HepG2 (cell line): ENCODE measurements around the gene MTNR1A. TPM values are rescaled to one million over a fixed set of nuclear protein-coding genes. Genes with fewer than 3 reads are reported as not detected.

ENCODE experiments used
- ATAC-seq: fragments of 200-7000 bp; cut with Tn5 transposase; 3 replicates; pipeline ENCODE4 v1.9.1; 2020; ENCODE audit warnings: mild to moderate bottlenecking, moderate library complexity
- BruUV-seq: library from RNA; stranded (reverse); fragments of 400-500 nt; replicated peaks from 2 replicates; lab custom pipeline; 2021; lab: Mats Ljungman, UMichigan
- CTCF ChIA-PET: fragments of 300-600 bp; formaldehyde crosslinking; extraction: SDS; loops from one replicate; lab custom pipeline; 2021; ENCODE audit warnings: low total read pairs, inconsistent platforms, low intra/inter-chr PET ratio; lab: Yijun Ruan, JAX
- POLR2A ChIA-PET: fragments of 350-600 bp; sonication (Branson Sonifier 250); formaldehyde crosslinking; loops from one replicate; lab custom pipeline; 2020; ENCODE audit warnings: antibody characterized with exemption, inconsistent platforms; lab: Yijun Ruan, JAX
- DNase-seq: peaks from one replicate; pipeline ENCODE4 v3.0.0-alpha.2; 2015; ENCODE audit warnings: low spot score
- FAIRE-seq: peaks from 3 replicates; lab custom pipeline; 2011; peaks lifted over from hg19 to GRCh38; lab: Jason Lieb, UNC
- H2AFZ ChIP-seq: one replicate; pipeline ENCODE4 v1.6.1; 2011; ENCODE audit warnings: low read length, inconsistent platforms
- H3K27ac ChIP-seq: fragments of 300-600 bp; 3 replicates; pipeline ENCODE4 v1.8.0; 2011; ENCODE audit warnings: mixed run types, mild to moderate bottlenecking, mixed read lengths, low read length, inconsistent platforms; ENCODE audit not compliant: insufficient read depth; ENCODE audit errors: extremely low read length
- H3K27me3 ChIP-seq, 2 experiments: fragments of 200-600 bp in 1 of 2; 2 replicates in 1 of 2; 3 replicates in 1 of 2; pipeline versions ENCODE4 v1.6.0 to v1.8.0; 2011; ENCODE audit warnings: low read length in 2 of 2, mild to moderate bottlenecking in 2 of 2, moderate library complexity in 2 of 2, inconsistent platforms in 1 of 2; ENCODE audit not compliant: insufficient read depth in 2 of 2, control insufficient read depth in 1 of 2
- H3K36me3 ChIP-seq, 2 experiments: fragments of 200-600 bp in 1 of 2; replicated peaks in 1 of 2; 2 replicates in 1 of 2; 3 replicates in 1 of 2; pipeline versions ENCODE4 v1.5.1 to v1.8.0; 2011; ENCODE audit warnings: low read length in 2 of 2, inconsistent platforms in 1 of 2; ENCODE audit not compliant: insufficient read depth in 2 of 2, control insufficient read depth in 1 of 2
- H3K4me1 ChIP-seq: 2 replicates; pipeline ENCODE4 v1.5.1; 2012; ENCODE audit warnings: low read length, inconsistent platforms; ENCODE audit not compliant: insufficient read depth
- H3K4me2 ChIP-seq: 2 replicates; pipeline ENCODE4 v1.6.0; 2011; ENCODE audit warnings: low read depth, low read length, inconsistent platforms
- H3K4me3 ChIP-seq, 3 experiments: fragments of 200-600 bp in 1 of 3; sonication (generic), shearing (Covaris generic) in 1 of 3; replicated peaks in 1 of 3; 2 replicates each; pipeline ENCODE4 v1.5.1; 2011 to 2016; ENCODE audit warnings: low read length in 3 of 3, inconsistent platforms in 2 of 3, low read depth in 2 of 3, mild to moderate bottlenecking in 2 of 3, control low read depth in 1 of 3, mixed read lengths in 1 of 3; ENCODE audit not compliant: insufficient read depth in 1 of 3
- H3K79me2 ChIP-seq: one replicate; pipeline ENCODE4 v1.6.1; 2011; ENCODE audit warnings: low read length, inconsistent platforms; ENCODE audit not compliant: insufficient read depth
- H3K9ac ChIP-seq: 2 replicates; pipeline ENCODE4 v1.6.0; 2011; ENCODE audit warnings: mild to moderate bottlenecking, low read depth, low read length, inconsistent platforms; ENCODE audit not compliant: insufficient read depth
- H3K9me3 ChIP-seq: 2 replicates; pipeline ENCODE4 v1.5.1; 2012; ENCODE audit warnings: mild to moderate bottlenecking, low read length
- H4K20me1 ChIP-seq: 2 replicates; pipeline ENCODE4 v1.6.0; 2011; ENCODE audit warnings: inconsistent platforms, mild to moderate bottlenecking, low read length, moderate library complexity; ENCODE audit not compliant: insufficient read depth
- ARNT2 ChIP-seq: sonication (generic); formaldehyde crosslinking; IDR thresholded peaks from 2 replicates; pipeline ENCODE4 v1.8.0; 2022; ENCODE audit warnings: mild to moderate bottlenecking, low read depth, missing genetic modification reagents, moderate library complexity
- ATAD3A ChIP-seq: sonication (generic); formaldehyde crosslinking; IDR thresholded peaks from 2 replicates; pipeline ENCODE4 v1.4.0; 2020; ENCODE audit warnings: missing genetic modification reagents
- ATF7 ChIP-seq, 2 experiments: fragments of 450-650 bp in 1 of 2; sonication (generic) in 1 of 2; formaldehyde crosslinking in 1 of 2; IDR thresholded peaks; 2 replicates each; pipeline versions ENCODE4 v1.4.0 to v1.6.1; 2016 to 2020; ENCODE audit warnings: antibody characterized with exemption in 1 of 2, mild to moderate bottlenecking in 1 of 2, missing genetic modification reagents in 1 of 2
- DNMT1 ChIP-seq: sonication (generic); formaldehyde crosslinking; IDR thresholded peaks from 2 replicates; pipeline ENCODE4 v1.5.1; 2020; ENCODE audit warnings: mild to moderate bottlenecking, missing genetic modification reagents
- HDAC1 ChIP-seq: sonication (generic); formaldehyde crosslinking; IDR thresholded peaks from 2 replicates; pipeline ENCODE4 v1.5.1; 2020; ENCODE audit warnings: mild to moderate bottlenecking, missing genetic modification reagents
- MAF1 ChIP-seq: sonication (generic); formaldehyde crosslinking; IDR thresholded peaks from 2 replicates; pipeline ENCODE4 v1.5.0; 2020; ENCODE audit warnings: missing genetic modification reagents, borderline replicate concordance
- MBNL3 ChIP-seq: fragments of 250-450 bp; sonication (Bioruptor Pico); conservative IDR thresholded peaks from 2 replicates; pipeline ENCODE4 v1.8.0; 2022; ENCODE audit warnings: mild to moderate bottlenecking, inconsistent platforms
- MTF1 ChIP-seq: sonication (generic); formaldehyde crosslinking; IDR thresholded peaks from 2 replicates; pipeline ENCODE4 v1.5.0; 2020; ENCODE audit warnings: missing genetic modification reagents
- REXO4 ChIP-seq: sonication (generic); formaldehyde crosslinking; IDR thresholded peaks from 2 replicates; pipeline ENCODE4 v1.8.0; 2022; ENCODE audit warnings: missing genetic modification reagents, mild to moderate bottlenecking, borderline replicate concordance
- SALL1 ChIP-seq: sonication (generic); formaldehyde crosslinking; IDR thresholded peaks from 2 replicates; pipeline ENCODE4 v1.8.0; 2022; ENCODE audit warnings: mild to moderate bottlenecking, missing genetic modification reagents
- SOX6 ChIP-seq, 2 experiments: fragments of 450-650 bp in 1 of 2; sonication (generic) in 1 of 2; formaldehyde crosslinking in 1 of 2; IDR thresholded peaks; 2 replicates each; pipeline versions ENCODE4 v1.4.0 to v1.6.1; 2017 to 2020; ENCODE audit warnings: antibody characterized with exemption in 1 of 2, mild to moderate bottlenecking in 1 of 2, missing genetic modification reagents in 1 of 2
- SPEN ChIP-seq: sonication (generic); formaldehyde crosslinking; IDR thresholded peaks from 2 replicates; pipeline ENCODE4 v1.5.1; 2020; ENCODE audit warnings: low read depth, mild to moderate bottlenecking, missing genetic modification reagents
- ZFYVE20 ChIP-seq: sonication (generic); formaldehyde crosslinking; IDR thresholded peaks from 2 replicates; pipeline ENCODE4 v1.8.0; 2023; ENCODE audit warnings: low read depth, mild to moderate bottlenecking, moderate library complexity, missing genetic modification reagents, borderline replicate concordance
- ZNF564 ChIP-seq: sonication (generic); formaldehyde crosslinking; IDR thresholded peaks from 2 replicates; pipeline ENCODE4 v1.8.1; 2023; ENCODE audit warnings: mild to moderate bottlenecking, missing genetic modification reagents
- WGBS: methylation state at CpG from one replicate; pipeline ENCODE4 v1.1.6; 2017; ENCODE audit warnings: low lambda C conversion rate; 5-methylcytosine and 5-hydroxymethylcytosine counted together
- in situ Hi-C: cut with HindIII; loops from 2 replicates; pipeline ENCODE4 v1.10.0; 2017; ENCODE audit warnings: low pct_unique_long_range_greater_than_20kb; ENCODE audit not compliant: extremely low pct_ligation_motif_present
- intact Hi-C: fragments of 100-400 bp; cut with micrococcal nuclease; formaldehyde crosslinking; loops from one replicate; pipeline ENCODE4 v1.10.0; 2022; ENCODE audit not compliant: unreplicated experiment
- polyA plus RNA-seq, 8 experiments: library from polyadenylated mRNA; depleted of rRNA in 3 of 8; stranded (reverse) in 7 of 8; unstranded in 1 of 8; fragments of >200 nt; fragmentation: Illumina TruSeq in 4 of 8; extraction: Trizol in 4 of 8; gene quantifications; 2 replicates each; pipeline versions ENCODE4 v1.2.1 to v1.2.3, GENCODE V29; 2011 to 2016; ENCODE audit warnings: low read depth in 4 of 8, missing spikeins in 1 of 8, mixed read lengths in 1 of 8; ENCODE audit not compliant: insufficient read depth in 1 of 8
- total RNA-seq, 5 experiments: library from RNA; depleted of rRNA; stranded (reverse); fragments of >200 nt; fragmentation: Illumina TruSeq; extraction: Trizol; gene quantifications; 2 replicates each; pipeline ENCODE4 v1.2.3, GENCODE V29; 2016; ENCODE audit warnings: low read depth in 1 of 5

Gene MTNR1A
- total and polyA plus RNA-seq, 2 of the 13 experiments (the other 11 are each of a cell fraction or from before 2014, with no cell fraction given), result not detected

GRCh38 chr4:186486172-186486571, 69.2 kb downstream of the MTNR1A start:
- no peak overlapping the region for H3K9ac ChIP-seq
- WGBS, result 25% methylated on average over 11 of the region's 11 CpGs
- no peaks in the 10 kb centered on the region for H4K20me1 ChIP-seq
- FAIRE-seq (no peak), ATAC-seq (no peak), DNase-seq (no peak)
- no TSS peak for BruUV-seq
- H3K27me3 ChIP-seq, result peaks cover 1 to 16% of the 10 kb centered on the region in 2 experiments; a peak in 4 of 5 replicates
- in situ Hi-C loops, result no loop called here
- no peak overlapping the region for H3K27ac ChIP-seq
- no peak overlapping the region for H3K4me3 ChIP-seq
- no peaks in the 10 kb centered on the region for H3K4me1 ChIP-seq
- H3K9me3 ChIP-seq, result no peaks in the 10 kb centered on the region
- ChIA-PET CTCF (no interaction called here), POLR2A (no interaction called here)
- TF ChIP-seq SOX6 (IDR thresholded peaks at IDR 0.05) (no peak), SOX6 (CRISPR knock-in tag; IDR thresholded peaks at IDR 0.05) (no peak), SPEN (CRISPR knock-in tag) (no peak), ATAD3A (CRISPR knock-in tag) (no peak), REXO4 (CRISPR knock-in tag) (no peak), MBNL3 (CRISPR knock-in tag) (no peak), ARNT2 (no peak), ATF7 (IDR thresholded peaks at IDR 0.05) (no peak), ATF7 (CRISPR knock-in tag; IDR thresholded peaks at IDR 0.05) (no peak), ZFYVE20 (no peak), MAF1 (CRISPR knock-in tag) (no peak), HDAC1 (CRISPR knock-in tag) (no peak), MTF1 (CRISPR knock-in tag) (no peak), DNMT1 (no peak), ZNF564 (CRISPR knock-in tag) (no peak), SALL1 (CRISPR knock-in tag) (no peak)
- no peak overlapping the region for H3K4me2 ChIP-seq
- intact Hi-C loops, result no loop called here
- no peak overlapping the region for H2AFZ ChIP-seq
- H3K79me2 ChIP-seq, result no peaks in the 10 kb centered on the region
- H3K36me3 ChIP-seq, result no peaks in the 10 kb centered on the region
